Measurements from ENCODE around the gene CSTF3. TPM values are rescaled to one million over a fixed set of nuclear protein-coding genes. Genes with fewer than 3 reads are reported as not detected.
A peak's percentile ranks its signal among the peaks of the same experiment; 100 is the strongest.
"Not testable (repeated sequence)": the region's sequence is repeated elsewhere in the genome, so short reads cannot be mapped to it uniquely, and the experiment has no call there.

The CSTF3 gene
- total RNA-seq, 1 experiment from 2014 or later: 68.3 TPM

GRCh38 chr11:33052231-33052630 lies 109.0 kb downstream of the CSTF3 start:
- Mint-ChIP-seq H3K36me3 (peaks cover 17% of the 10 kb centered on the region), H3K4me3 (no peak overlapping the region), H3K27ac (no peak overlapping the region)

GRCh38 chr11:33049565-33050408 lies 111.5 kb downstream of the CSTF3 start:
- H3K27ac Mint-ChIP-seq; POLR2A ChIA-PET; CTCF ChIA-PET; H3K4me3 Mint-ChIP-seq; H3K27me3 Mint-ChIP-seq (ENCODE audit: low read depth); DNase-seq (ENCODE audit: low spot score); H3K9me3 Mint-ChIP-seq: not testable (repeated sequence)
- peaks cover 25% of the 10 kb centered on the region for H3K36me3 Mint-ChIP-seq
- peaks cover 12% of the 10 kb centered on the region for H3K4me1 Mint-ChIP-seq
- ATAC-seq: peak; percentile 41; the same call in 1 of the 2 replicates

More at GRCh38 chr11:33052231-33052630, 109.0 kb downstream of the CSTF3 start:
- H3K9me3 Mint-ChIP-seq: no peaks in the 10 kb centered on the region
- peaks cover 12% of the 10 kb centered on the region for H3K4me1 Mint-ChIP-seq
- ChIA-PET CTCF (interaction anchor here (3.1 kb wide), 1 partner anchor 13 kb away, joined by 11 read pairs; no protein-coding TSS in a partner anchor), POLR2A (no interaction called here)
- DNase-seq (ENCODE audit: low spot score): no peak
- no peaks in the 10 kb centered on the region for H3K27me3 Mint-ChIP-seq (ENCODE audit: low read depth)
- no peak for ATAC-seq
- no peak for TF ChIP-seq ZNF425 (CRISPR knock-in tag; conservative IDR thresholded peaks at IDR 0.05)
- TF ChIP-seq AR (CRISPR knock-in tag; IDR thresholded peaks at IDR 0.05): no peak
- TF ChIP-seq NFATC4 (CRISPR knock-in tag; IDR thresholded peaks at IDR 0.05): no peak
- TF ChIP-seq JUN (CRISPR knock-in tag; IDR thresholded peaks at IDR 0.05): no peak
- TF ChIP-seq CDX4 (CRISPR knock-in tag; IDR thresholded peaks at IDR 0.05; ENCODE audit: borderline replicate concordance): no peak
- TF ChIP-seq RORB (CRISPR knock-in tag; IDR thresholded peaks at IDR 0.05): no peak
- no peak for TF ChIP-seq ERG (CRISPR knock-in tag; IDR thresholded peaks at IDR 0.05)
- TF ChIP-seq TEAD4 (CRISPR knock-in tag; IDR thresholded peaks at IDR 0.05): no peak
- no peak for TF ChIP-seq HMGA2 (CRISPR knock-in tag; IDR thresholded peaks at IDR 0.05)
- no peak for TF ChIP-seq ATF1 (CRISPR knock-in tag; IDR thresholded peaks at IDR 0.05)
- no peak for TF ChIP-seq CBFB (CRISPR knock-in tag; IDR thresholded peaks at IDR 0.05; ENCODE audit: low read depth)
- TF ChIP-seq ZNF232 (CRISPR knock-in tag; IDR thresholded peaks at IDR 0.05): no peak
- TF ChIP-seq ATF2 (CRISPR knock-in tag; IDR thresholded peaks at IDR 0.05; ENCODE audit: borderline replicate concordance, low read depth): no peak
- TF ChIP-seq NR1H2 (CRISPR knock-in tag; IDR thresholded peaks at IDR 0.05): no peak
- no peak for TF ChIP-seq SOX15 (CRISPR knock-in tag; IDR thresholded peaks at IDR 0.05)

- CTCF ChIA-PET; H3K27ac Mint-ChIP-seq; DNase-seq (ENCODE audit: low spot score); H3K4me3 Mint-ChIP-seq; POLR2A ChIA-PET; ATAC-seq; H3K27me3 Mint-ChIP-seq (ENCODE audit: low read depth); H3K9me3 Mint-ChIP-seq: not testable (repeated sequence)
- peaks cover 12% of the 10 kb centered on the region for H3K4me1 Mint-ChIP-seq
- H3K36me3 Mint-ChIP-seq: peaks cover 33% of the 10 kb centered on the region
Measured at GRCh38 chr11:33048701-33049100, 112.6 kb downstream of the CSTF3 start.

All from WTC11 (cell line).